ENCODE measurements around the gene EIF2B2.

DNA sequence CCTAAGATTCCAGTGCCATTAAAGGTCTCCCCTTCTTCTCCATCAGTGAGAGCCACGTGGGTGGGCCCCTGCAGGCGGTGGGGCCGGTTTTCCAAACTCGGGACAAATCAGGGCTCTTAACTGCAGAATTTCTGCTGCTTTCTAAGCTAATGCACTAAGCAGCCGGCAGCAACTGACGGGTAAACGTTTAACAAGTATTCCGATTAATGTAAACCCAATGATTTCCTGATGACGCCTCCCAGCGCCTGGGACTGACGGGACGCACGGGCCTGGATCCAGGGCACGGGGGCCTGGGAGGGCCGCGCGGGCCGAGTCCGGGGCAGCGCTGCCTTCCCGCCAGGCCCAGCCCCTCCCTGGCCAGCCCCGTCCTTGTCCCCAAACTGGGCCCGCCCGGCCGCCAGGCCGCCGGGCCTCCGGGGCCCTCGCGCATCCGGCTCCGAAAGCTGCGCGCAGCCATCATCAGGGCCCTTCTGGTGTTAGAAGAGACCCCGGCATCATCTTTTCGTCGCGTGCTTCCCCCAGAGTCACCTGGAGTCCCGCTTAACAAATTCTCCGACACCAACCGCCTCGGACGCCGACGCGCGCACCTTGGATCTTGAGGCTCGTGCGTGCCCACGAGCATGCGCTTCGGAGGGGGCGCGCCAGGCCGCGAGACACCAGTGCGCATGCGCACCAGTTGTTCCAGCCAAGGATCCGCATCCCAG lies 48.3 kb downstream of the EIF2B2 start, which contains the start of gene MLH3:
- TF ChIP-seq, protein P1, sequence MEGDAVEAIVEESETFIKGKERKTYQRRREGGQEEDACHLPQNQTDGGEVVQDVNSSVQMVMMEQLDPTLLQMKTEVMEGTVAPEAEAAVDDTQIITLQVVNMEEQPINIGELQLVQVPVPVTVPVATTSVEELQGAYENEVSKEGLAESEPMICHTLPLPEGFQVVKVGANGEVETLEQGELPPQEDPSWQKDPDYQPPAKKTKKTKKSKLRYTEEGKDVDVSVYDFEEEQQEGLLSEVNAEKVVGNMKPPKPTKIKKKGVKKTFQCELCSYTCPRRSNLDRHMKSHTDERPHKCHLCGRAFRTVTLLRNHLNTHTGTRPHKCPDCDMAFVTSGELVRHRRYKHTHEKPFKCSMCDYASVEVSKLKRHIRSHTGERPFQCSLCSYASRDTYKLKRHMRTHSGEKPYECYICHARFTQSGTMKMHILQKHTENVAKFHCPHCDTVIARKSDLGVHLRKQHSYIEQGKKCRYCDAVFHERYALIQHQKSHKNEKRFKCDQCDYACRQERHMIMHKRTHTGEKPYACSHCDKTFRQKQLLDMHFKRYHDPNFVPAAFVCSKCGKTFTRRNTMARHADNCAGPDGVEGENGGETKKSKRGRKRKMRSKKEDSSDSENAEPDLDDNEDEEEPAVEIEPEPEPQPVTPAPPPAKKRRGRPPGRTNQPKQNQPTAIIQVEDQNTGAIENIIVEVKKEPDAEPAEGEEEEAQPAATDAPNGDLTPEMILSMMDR (IDR thresholded peaks at IDR 0.05), result no peak
- peak; percentile 76 for TF ChIP-seq POLR2A (IDR thresholded peaks at IDR 0.05)
